Femur (tissue), 1 donor: ENCODE results near the gene FAT1.

Experiments used
- DNase-seq: peaks from one replicate; pipeline ENCODE4 v3.0.0-alpha.2; 2017

FAT1 gene

DNA sequence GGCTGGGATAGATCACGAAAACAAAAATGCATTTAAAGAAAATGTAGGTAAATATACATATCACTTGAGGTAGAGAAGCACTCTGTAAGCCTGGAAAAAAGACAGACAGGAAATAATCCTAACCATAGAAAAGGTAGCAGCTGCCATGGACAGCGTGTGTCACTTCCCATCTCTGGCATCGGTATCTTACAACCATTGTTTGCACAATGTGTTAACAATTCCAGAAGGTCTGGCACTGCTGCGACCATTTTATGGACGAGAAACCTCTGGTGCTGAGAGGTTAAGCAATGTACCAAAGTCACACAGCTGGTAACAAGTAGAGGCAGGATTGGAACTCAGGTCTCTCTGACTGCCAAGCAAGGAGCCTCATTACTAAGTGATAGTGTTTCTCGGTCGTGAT, 166.6 kb downstream of the FAT1 start:
- DNase-seq = no peak

DNA sequence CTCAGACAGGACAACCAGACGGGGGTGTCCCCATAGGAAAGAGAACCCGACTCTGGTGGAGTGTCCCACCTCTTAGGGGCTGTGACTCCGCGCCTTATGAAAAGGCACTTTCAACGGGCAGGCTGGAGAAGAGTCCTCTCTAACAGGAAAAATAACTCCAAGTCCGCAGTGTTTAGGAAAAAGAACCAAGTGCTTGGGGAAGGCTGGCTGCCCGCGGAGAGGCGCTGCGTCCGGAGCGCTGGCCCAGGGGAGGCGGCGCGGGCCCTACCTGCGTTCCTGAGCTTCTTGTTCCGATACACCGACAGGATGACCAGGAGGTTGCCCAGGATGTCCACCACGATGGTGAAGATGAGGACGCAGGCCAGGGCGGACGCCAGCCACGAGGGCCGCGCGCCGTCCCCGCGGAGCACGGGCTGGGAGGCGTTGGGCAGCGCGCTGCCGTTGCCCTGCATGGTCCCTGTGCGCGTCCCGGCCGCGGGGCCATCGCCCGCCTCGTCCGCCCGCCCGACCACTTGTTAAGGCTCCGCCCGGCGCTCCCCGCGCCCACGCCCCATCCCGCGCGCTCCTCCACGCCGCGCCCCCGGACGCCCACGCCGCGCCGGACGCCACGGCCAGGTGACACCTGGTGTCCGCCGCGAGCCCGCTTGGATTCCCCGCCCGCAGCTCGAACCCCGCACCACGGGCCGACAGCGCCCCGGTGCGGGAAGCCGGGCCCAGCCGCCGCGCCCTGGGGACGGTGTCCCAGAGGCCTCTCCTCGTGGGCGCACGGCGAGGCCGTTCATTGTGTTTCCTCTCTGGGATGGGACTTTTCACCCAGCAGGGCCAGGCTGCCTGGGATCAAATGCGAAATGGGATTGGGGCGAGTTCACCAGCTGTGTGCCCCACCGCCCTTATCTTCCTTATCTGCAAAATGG, 168.5 kb downstream of the FAT1 start, which contains the start of gene MTNR1A:
Gene MTNR1A (minus strand): TSS at position 654 of the 914 bp plus-strand sequence. CDS start 202 bp downstream, at position 452.
- no peak for DNase-seq

DNA sequence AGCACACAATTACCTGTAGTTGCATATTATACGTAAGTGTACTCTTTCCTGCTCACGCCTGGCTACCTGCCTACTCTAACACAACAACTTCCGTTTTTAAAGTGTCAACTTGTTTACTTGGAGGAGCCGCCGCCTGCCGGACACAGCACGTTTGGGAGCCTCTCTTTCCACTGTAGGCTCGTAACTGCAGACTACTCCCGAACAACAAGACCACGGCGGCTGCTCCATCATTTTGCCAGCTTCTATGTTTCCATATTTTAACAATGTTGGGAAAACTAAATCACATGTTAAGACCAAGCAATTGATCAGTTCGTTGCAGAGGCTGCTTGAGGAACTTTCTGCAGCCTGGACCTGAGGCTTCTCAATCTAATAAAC, 169.1 kb downstream of the FAT1 start:
- DNase-seq = peak; percentile 37

DNA sequence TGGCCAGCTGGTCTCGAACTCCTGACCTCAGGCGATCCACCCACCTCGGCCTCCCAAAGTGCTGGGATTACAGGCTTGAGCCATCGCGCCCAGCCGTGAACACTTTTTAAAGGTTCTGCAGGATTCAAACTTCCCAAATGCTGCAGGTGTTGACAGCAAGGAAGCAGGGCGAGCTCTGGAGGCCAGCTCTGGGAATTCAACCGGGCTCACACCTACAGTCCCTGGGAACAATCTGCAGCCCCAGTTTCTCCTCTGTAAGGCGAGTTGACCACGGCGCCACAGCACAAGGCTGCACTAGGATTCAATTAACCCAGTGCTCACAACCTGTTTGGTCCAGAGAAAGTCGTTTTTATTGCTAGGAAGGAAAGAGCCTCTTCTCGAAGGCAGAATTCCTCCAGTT, 169.9 kb downstream of the FAT1 start:
- no peak for DNase-seq

DNA sequence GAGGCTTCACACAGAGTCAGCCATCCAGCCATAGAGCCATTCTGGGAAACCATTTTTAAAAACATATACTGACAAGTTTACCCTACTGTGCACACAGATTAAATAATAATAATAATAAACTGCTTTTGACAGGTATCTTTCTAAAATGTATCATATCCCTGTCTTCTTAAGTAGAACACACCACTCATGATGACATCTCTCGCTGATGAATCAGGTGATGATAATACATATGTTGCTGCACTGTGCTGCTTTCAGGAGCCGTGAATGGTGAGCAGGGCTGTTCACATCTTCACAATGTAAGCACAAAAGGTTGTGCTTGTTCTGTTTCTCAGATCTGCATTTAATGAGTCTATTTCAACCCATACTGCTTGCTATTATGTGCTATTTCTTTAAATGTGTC, 171.8 kb downstream of the FAT1 start:
- DNase-seq = no peak

DNA sequence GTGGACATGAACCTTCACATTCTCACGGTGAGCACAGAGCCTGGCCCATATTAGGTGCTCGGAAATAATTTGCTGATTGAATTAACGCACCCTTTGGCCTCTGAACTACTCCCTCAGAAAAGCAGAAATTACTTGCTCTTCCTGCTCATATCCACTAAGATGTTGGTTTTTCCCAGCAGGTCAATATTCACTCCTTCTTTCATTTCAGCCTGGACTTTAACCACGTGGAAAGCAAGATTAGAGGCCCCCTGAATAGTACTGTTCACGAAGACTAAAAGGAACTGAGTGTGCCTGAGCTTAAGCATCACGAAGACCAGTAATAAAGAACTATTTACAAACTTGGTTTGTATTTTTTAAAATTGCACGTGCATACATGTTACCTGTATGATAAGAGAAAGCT, 178.2 kb downstream of the FAT1 start:
- no peak for DNase-seq

DNA sequence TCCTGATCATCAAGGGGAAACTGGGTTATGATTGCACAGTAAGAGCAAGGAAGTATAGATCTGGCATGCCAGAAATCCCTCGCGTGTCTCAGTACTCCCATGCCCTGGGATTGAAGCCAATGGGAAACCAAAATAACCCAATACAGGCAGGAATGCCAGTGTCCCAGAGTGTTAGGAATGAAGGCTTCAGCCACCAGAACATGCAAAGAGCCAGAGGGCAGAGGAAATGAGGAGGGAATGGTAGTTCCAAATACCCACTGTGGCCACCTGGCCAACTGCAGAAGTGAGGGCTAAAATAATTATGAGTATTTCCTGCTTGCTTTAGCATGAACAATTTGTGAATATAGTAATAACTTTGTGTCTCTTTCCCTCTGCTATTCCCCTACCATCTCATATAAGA, 180.4 kb downstream of the FAT1 start:
- no peak for DNase-seq

DNA sequence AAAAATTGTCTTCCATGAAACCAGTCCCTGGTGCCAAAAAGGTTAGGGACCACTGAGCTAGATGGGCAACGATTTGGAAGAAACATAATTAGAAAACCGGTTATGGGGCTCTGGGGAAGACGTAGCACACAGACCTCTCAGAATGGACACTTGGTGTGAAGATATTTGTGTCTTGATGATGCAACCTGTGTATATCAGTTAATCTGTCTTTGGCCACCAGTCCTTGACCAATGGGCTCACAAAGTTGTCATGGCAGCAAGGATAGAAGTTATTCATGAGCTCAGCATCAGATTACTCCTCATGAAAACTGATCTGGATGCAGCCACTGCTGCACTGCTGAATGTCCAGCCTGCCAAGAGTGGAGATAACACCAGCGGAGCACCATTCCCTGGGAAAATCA, 181.9 kb downstream of the FAT1 start:
- DNase-seq = no peak

DNA sequence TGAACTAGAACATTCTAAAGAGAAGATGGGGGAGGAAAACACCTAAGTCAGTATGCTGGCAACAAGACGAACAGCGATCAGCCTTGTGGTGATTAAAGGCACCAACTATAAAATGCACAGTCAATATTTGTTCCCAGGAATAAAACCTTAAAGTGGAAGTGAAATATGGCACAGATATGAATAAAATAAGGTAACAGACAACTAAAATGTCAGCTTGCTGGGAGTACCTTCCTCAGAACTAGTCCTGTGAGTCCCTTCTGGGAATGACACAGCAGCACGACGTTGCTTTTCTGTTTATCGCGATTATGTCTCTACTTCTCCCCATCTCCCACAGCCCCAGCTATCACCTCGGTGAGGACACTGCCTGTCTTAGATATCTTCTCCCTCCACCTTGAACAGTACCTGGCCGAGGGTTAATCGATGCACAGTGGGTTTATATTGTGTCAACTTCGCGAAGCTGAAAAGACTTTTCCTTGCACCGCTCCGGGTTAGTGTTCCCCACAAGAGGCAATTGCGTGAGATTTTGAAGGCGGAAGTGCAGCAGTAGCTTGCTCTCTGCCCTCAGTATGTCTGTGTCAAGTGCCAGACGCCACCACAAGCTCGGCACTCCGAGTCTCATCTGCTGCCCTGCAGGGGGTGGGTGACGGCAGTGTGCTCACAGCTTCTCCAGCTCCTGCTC, 185.7 kb downstream of the FAT1 start:
- no peak for DNase-seq
